HG02588 (cell line): ENCODE results near the gene GALNT9.

Experiments
- ATAC-seq: cut with Tn5 transposase; IDR thresholded peaks from one replicate; pipeline ENCODE4 v1.9.1; 2021; ENCODE audit warnings: mild to moderate bottlenecking, moderate library complexity; ENCODE audit not compliant: unreplicated experiment

The GALNT9 gene

GRCh38 chr12:132217800-132218526 is 111.4 kb downstream of the GALNT9 start:
- ATAC-seq, result no peak

GRCh38 chr12:132217371-132217770 is 112.0 kb downstream of the GALNT9 start:
- ATAC-seq, result no peak

GRCh38 chr12:132216354-132216987 is 112.9 kb downstream of the GALNT9 start:
- ATAC-seq, result no peak

DNA sequence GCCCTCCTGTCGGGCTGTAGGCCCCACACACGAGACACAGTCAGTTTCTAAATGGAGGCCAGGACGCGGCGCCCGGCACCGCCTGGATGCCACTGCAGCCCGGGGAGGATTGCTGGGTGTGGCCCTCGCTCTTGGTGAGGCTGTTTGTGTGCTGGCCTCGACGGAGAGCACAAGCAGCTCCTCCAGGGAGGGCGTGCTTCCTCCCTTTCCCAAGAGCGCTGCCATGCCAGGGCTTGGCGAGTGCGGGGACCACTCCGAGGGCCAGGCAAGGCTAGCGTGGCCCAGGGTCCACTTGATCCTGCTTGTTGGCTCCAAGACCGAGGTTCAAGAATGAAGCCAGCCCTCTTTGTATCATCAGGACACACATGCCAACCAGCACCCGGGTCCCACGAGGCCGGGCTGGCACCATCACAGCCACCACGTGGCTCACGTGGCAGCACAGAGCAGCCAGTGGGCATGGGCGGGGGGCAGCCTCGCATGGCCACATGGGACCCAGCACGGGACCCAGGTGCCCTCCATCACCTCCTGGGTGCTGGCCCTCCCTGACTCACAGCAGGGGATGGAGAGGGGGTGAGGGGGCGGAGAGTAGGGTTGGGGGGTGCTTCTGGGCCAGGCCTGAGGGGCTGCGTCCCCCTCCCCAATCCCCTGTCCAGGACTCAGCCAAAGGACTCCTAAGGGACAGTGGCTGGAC is 113.9 kb downstream of the GALNT9 start:
- ATAC-seq, result no peak

DNA sequence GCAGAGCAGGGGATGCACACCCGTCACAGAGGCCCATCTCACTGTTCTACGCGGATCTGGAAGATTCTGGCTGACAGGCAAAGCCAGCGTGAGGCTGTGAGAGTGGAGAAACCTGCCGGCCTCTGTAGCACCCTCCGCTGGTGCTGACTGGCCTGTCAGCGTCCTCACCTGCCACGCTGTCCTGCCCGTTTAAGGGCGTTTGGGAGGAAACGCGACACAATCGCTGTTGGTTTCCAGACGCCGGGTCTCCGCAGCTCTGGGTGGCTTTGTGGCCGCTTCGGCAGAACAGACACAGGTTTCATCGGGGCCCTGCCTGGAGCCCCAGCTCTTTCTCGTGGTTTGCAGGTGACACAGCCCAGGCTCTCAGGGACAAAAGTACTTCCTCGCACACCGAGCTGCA is 114.5 kb downstream of the GALNT9 start:
- ATAC-seq, result no peak

- ATAC-seq, result no peak
Observed at GRCh38 chr12:132214161-132214476, 115.3 kb downstream of the GALNT9 start.

DNA sequence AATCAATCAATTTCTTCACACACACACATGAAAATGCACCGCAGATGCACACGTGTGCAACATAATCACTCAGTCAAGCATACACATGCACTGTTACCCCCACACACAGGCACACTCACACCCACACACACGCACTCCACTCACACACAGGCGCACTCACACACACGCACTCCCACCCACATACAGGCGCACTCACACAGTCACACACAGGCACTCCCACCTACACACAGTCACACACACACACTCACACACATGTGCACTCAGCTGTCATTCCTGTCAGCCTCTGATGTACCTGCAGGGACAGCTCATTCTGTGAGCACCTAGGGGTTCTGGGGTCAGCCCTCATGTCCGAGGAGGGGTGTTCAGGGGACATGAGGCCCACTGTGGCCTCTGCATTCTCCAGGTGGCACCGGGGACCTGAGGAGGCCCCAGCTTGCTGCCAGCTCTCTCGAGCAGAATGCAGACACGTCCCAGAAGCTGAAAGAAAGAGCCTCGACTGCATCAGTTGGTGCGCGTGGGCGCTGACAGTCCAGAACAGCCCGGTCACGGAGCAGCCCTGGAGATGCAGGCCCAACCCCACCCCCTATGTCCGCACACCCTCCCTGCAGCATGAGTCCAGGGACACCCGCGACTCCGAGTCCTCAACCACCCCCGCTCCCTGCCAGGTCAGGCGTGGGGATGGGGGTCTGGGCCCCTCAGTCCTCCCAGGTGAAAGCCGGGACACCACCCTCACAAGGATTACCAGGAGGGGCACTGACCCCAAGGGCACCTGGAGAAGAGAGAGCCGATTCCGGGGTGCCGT is 115.8 kb downstream of the GALNT9 start:
- ATAC-seq, result no peak

GRCh38 chr12:132211816-132212215 is 117.6 kb downstream of the GALNT9 start:
- no peak for ATAC-seq

DNA sequence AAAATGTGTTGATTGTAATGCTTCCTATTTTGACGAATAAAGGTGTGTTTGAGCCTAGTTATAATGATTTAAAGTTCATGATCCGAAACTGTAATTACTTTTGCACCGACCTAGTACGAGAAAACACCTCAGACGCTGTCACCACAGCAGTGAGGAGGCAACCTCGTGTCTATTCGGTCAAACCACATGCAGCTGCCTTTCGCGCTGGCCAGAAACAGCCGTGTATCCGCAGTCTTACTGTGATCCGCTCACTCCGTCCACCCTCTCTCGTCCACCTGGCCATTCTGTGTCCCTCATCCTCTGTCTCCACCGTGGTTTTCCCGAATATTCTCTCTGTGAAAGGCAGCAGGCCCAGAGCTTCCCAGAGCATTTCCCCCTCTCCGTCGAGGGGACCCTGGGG is 118.1 kb downstream of the GALNT9 start:
- no peak for ATAC-seq

DNA sequence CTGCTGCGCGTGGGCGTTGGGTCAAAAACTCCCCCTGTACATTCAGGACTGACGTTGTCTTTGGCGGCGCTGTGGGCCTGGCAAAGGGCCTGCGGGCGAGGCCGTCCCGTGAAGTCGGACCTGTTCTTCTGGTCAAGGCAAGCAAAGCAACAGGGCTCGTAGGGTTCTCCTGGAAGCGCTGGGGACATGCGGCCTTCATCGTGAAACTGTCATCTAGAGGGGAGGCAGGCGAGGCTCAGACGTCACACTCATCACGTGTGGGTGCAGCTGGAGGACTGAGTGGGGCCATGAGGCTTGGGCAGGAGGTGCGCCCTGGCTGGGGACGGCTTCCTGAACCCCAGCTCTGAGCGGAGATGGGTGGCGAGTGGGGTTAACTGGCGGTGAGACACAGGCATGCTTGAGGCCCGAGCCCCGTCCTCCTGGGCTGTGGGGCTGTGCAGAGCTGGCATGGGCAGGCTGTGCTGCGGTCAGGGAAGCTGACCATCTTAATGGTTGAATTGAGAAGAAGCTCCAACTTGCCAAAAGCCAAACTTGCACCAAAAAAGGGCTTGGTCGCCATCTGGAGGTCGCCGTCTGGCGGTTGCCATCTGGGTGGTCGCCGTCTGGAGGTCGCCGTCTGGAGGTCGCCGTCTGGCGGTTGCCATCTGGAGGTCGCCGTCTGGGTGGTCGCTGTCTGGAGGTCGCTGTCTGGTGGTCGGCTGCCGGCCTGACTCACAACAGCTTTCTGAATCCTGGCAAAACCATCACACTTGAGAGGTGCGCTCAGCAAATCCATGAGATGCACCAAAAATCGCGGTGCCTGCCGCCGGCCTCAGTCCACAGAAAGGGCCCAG is 119.0 kb downstream of the GALNT9 start:
- ATAC-seq, result no peak

DNA sequence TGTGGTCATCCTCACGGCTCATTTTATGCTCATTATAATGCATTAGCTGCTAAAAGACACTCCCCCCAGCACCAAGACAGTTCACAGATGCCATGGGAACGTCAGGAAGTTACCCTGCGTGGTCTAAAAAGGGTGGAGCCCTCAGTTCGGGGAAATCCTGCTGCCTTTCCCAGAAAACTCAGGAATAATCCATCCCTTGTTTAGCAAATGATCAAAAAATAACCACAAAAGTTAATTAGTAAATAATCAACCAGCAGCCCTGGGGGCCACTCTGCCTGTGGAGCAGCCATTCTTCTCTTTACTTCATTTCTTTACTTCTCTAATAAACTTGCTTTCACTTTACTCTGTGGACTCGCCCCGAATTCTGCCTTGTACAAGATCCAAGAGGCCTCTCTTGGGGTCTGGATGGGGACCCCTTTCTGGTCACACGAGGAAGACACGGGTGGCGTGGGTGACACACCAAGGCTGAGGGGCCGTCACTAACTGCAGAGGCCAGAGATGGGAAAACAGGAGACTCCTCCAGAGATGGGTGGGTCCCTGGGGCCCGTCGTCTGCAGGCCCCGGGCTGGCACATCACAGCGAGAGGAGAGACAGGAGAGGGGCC is 119.7 kb downstream of the GALNT9 start:
- no peak for ATAC-seq

DNA sequence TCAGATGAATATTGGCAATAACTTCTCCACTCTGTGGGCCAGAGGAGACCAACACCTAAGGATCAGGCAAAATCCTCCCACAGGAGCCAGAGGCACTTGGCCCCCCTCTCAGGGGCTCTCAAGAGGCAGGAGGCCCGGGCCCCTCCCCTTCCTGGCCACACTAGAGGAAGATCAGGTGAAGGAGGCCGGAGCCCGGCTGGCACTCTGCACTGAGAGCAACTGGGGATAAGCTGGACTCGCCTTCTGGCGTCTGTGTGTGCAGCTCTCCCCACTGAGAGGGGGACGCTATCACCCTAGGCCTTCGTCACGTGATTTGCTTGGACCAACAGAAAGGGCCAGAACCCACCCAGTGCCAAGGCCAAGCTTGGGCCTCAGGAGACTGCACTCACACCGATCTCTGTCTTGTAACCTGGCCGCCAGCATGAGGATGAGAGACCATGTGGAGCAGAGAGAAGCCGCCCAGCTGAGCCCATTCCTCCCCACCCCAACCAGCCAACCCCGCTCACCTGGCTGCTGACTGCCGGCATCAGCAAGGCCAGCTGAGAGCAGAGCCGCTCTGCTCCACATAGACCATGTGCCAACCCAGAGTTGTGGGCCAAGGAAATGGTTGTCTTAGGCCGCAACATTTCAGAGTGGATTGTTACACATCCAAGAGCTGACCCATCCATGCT is 121.1 kb downstream of the GALNT9 start:
- ATAC-seq, result no peak

DNA sequence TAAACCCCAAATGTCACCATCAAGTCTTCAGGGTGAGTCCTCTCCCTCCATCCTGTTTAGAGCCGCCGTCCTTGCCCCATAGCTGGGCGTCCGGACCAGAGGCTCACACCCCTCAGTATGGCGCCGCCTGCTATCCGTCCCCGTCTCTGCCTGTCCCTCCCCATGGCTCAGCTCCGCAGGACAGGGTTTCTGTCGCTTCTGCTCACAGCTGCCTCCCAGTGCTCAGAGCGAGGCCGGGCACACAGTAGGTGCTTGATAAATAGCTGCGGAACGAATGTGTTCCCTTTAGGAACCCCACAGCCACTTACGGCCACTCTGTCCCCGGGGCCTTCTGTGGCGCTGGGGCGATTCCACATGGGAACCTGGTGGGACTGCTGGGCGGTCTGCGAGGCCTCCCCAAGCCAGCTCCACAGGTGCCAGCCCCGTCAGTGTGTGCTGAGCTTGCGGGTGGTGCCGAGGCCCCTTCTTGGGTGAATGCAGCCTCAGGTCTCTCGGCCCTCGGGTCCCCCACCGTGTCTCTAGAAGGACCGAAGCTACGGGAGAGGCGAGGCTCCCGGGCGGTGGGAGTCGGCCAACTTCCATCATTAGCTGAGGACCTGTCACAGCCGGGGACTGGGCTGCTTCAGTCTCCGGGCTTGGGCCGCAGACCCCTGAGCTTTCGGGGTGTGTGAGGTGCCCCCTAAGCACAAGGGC is 122.2 kb downstream of the GALNT9 start:
- ATAC-seq, result no peak

- no peak for ATAC-seq
Observed at GRCh38 chr12:132206046-132206434, 123.3 kb downstream of the GALNT9 start.

- ATAC-seq, result no peak
Observed at GRCh38 chr12:132205271-132206045, 123.9 kb downstream of the GALNT9 start.

- ATAC-seq, result no peak
Observed at GRCh38 chr12:132204793-132205270, 124.6 kb downstream of the GALNT9 start.

DNA sequence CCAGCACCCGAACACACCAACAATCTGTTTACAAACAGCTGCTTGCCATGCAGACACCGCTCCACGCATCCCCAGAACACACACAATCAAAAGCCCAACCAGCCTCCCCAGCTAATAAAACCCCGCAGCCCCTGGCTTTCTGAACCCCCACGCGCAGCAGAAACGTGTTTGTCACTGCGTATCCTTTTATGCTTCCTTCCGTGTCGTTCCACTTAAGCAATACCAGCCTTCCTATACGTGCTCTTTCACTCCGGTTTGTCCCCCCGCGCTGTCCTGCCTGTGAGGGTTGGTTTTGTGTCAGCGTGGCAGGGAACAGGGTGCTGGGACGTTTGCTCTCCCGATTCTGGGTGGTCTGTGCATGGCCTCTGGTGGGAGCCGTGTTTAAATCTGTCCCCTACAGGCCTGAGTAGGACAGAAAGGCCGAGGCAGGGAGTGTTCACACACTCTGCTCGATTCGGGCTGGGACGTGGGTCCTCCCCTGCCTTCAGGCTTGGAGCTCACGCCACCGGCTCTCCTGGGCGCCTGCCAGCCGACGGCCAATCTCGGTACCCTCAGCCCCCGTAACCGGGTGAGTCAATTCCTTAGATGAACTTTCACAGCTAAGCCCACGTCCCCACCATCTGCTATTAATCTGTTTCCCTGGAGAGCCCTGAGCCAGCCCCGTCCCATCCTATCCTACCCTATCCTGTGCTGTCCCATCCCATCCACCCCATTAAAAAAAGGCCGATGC is 125.2 kb downstream of the GALNT9 start:
- no peak for ATAC-seq
